Gastrocnemius medialis (tissue), 4 donors: Measurements from ENCODE around the gene LMBRD2. TPM values are rescaled to one million over a fixed set of nuclear protein-coding genes. Genes with fewer than 3 reads are reported as not detected.

Experiments used
- ATAC-seq, 2 donors: fragments of 150-250 bp; one replicate each; pipeline ENCODE4 v1.9.1; 2016
- DNase-seq, 2 donors: peaks; one replicate each; pipeline ENCODE4 v3.0.0-alpha.2; 2019
- H3K27ac ChIP-seq, 4 donors: fragments of 200-600 bp; sonication (generic); 1 replicate in 1 of 4; 2 replicates in 3 of 4; pipeline ENCODE4 v1.5.1; 2016 to 2018; ENCODE audit warnings: mild to moderate bottlenecking in 2 of 4, moderate library complexity in 1 of 4
- H3K27me3 ChIP-seq, 3 donors: fragments of 200-600 bp; sonication (generic) in 2 of 3; 1 replicate in 1 of 3; 2 replicates in 2 of 3; pipeline versions ENCODE4 v1.5.1 to v1.6.0; 2016 to 2019; ENCODE audit warnings: mild to moderate bottlenecking in 1 of 3, moderate library complexity in 1 of 3
- H3K36me3 ChIP-seq, 2 donors: fragments of 200-600 bp; sonication (generic) in 1 of 2; one replicate each; pipeline ENCODE4 v1.5.1; 2017 to 2018
- H3K4me1 ChIP-seq, 2 donors: fragments of 200-600 bp; sonication (generic) in 1 of 2; one replicate each; pipeline ENCODE4 v1.5.1; 2016 to 2017; ENCODE audit warnings: mild to moderate bottlenecking in 2 of 2
- H3K4me3 ChIP-seq, 4 donors: fragments of 200-600 bp; sonication (generic) in 3 of 4; 1 replicate in 1 of 4; 2 replicates in 3 of 4; pipeline ENCODE4 v1.5.1; 2016 to 2019; ENCODE audit warnings: mild to moderate bottlenecking in 2 of 4
- H3K9me3 ChIP-seq, 3 donors: fragments of 200-600 bp; sonication (generic) in 2 of 3; 1 replicate in 1 of 3; 2 replicates in 2 of 3; pipeline ENCODE4 v1.5.1; 2016 to 2019
- POLR2A ChIP-seq, 2 donors: fragments of 450-650 bp; IDR thresholded peaks; one replicate each; pipeline ENCODE4 v1.6.1; 2017; ENCODE audit warnings: antibody characterized with exemption in 2 of 2, mild to moderate bottlenecking in 2 of 2, moderate library complexity in 2 of 2
- in situ Hi-C, 4 donors: fragments of 200-750 bp; cut with MboI; loops; one replicate each; pipeline versions ENCODE4 v1.15.0 to v1.8.0; 2017; ENCODE audit warnings: low sequenced_read_pairs in 4 of 4
- intact Hi-C: fragments of 100-400 bp; cut with DNase I; formaldehyde crosslinking; loops from one replicate; pipeline ENCODE4 v1.15.1; 2023; ENCODE audit warnings: low total_unique reads
- total RNA-seq, 4 donors: library from RNA; depleted of rRNA; stranded (reverse); fragments of >200 nt; gene quantifications; one replicate each; pipeline versions ENCODE4 v1.1.0 to v1.2.3, GENCODE V29; 2016
- TF ChIP-seq, protein P1 (sequence below), 5 experiments: fragments of 450-650 bp in 3 of 5; fragments of 200-600 bp in 2 of 5; sonication (generic) in 2 of 5; IDR thresholded peaks in 4 of 5; conservative IDR thresholded peaks in 1 of 5; 1 replicate in 4 of 5; 2 replicates in 1 of 5; pipeline ENCODE4 v1.5.1; 2016 to 2019; ENCODE audit warnings: antibody characterized with exemption in 5 of 5, mild to moderate bottlenecking in 3 of 5, moderate library complexity in 3 of 5

The LMBRD2 gene
- total RNA-seq, 4 donors from 2014 or later = 12.2 to 29.0 (median 21.3) TPM

DNA sequence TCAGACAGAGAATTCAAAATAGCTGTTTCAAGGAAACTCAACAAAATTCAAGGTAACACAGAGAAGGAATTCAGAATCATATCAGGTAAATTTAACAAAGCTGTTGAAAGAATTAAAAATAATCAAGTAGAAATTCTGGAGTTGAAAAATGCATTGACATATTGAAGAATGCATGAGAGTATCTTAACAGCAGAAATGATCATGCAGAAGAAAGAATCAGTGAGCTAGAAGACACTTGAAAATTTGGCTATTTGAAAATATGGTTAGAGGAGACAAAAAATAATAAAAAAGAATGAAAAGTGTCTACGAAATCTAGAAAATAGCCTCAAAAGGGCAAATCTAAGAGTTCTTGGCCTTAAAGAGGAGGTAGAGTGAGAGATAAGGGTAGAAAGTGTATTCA, 22.9 kb downstream of the LMBRD2 start:
- no peak overlapping the region for H3K27ac ChIP-seq
- no peaks in the 10 kb centered on the region for H3K9me3 ChIP-seq
- in situ Hi-C loops (no loop called here), intact Hi-C loops (no loop called here)
- no peak overlapping the region for H3K4me3 ChIP-seq
- no peaks in the 10 kb centered on the region for H3K27me3 ChIP-seq
- peaks cover 0 to 16% of the 10 kb centered on the region in 2 donors for H3K36me3 ChIP-seq
- no peak for TF ChIP-seq POLR2A (IDR thresholded peaks at IDR 0.05)
- TF ChIP-seq, protein P1, sequence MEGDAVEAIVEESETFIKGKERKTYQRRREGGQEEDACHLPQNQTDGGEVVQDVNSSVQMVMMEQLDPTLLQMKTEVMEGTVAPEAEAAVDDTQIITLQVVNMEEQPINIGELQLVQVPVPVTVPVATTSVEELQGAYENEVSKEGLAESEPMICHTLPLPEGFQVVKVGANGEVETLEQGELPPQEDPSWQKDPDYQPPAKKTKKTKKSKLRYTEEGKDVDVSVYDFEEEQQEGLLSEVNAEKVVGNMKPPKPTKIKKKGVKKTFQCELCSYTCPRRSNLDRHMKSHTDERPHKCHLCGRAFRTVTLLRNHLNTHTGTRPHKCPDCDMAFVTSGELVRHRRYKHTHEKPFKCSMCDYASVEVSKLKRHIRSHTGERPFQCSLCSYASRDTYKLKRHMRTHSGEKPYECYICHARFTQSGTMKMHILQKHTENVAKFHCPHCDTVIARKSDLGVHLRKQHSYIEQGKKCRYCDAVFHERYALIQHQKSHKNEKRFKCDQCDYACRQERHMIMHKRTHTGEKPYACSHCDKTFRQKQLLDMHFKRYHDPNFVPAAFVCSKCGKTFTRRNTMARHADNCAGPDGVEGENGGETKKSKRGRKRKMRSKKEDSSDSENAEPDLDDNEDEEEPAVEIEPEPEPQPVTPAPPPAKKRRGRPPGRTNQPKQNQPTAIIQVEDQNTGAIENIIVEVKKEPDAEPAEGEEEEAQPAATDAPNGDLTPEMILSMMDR (IDR thresholded peaks at IDR 0.05 in 4 of 5, conservative IDR thresholded peaks at IDR 0.05 in 1 of 5) = no peak
- ATAC-seq (no peak), DNase-seq (no peak)
- H3K4me1 ChIP-seq = no peaks in the 10 kb centered on the region

DNA sequence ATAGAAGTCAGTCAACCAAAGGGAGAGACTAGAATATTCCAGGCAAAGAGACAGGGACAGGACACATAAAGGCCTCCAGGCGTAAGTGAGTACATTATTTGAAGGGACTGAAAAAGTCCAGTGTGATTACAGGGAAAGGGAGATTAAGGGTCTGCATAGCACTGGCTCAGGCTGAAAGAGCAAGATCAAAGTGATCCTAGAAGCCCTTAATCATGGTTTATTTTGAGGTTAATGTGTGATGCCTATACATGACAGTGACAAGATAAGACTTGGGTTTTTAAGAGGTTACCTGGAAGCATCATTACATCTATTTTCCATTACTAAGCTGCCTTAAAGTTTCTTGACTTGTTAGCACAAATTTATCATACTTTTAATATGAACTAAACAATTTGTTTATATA, 25.8 kb downstream of the LMBRD2 start:
- DNase-seq (no peak), ATAC-seq (no peak)
- Histone ChIP-seq H3K4me1 (no peaks in the 10 kb centered on the region), H3K36me3 (peaks cover 0 to 23% of the 10 kb centered on the region in 2 donors), H3K27me3 (no peaks in the 10 kb centered on the region), H3K4me3 (no peak overlapping the region), H3K9me3 (no peaks in the 10 kb centered on the region), H3K27ac (no peak overlapping the region)
- in situ Hi-C loops = no loop called here
- intact Hi-C loops = no loop called here
- TF ChIP-seq POLR2A (IDR thresholded peaks at IDR 0.05) = no peak
- TF ChIP-seq, protein P1 (IDR thresholded peaks at IDR 0.05 in 4 of 5, conservative IDR thresholded peaks at IDR 0.05 in 1 of 5) = no peak

DNA sequence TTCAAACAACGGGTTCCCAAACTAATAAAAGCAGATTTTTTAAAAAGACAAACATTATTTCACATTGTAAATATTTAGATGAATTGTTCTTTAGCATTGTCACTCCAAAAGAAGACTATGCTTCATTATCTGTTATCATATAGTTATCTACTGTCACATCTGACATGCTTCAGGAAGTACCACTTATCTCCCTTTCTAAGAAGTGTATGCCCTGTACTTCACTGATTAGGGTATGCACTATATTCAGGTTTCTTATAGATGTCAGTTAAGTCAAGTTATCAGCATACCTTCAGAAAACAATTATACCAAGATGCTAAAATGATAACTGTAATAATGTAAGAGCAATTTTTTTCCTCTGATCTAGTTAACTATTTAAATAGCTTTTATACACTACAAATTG, 40.4 kb downstream of the LMBRD2 start:
- no peak for DNase-seq
- H3K27ac ChIP-seq = no peak overlapping the region
- H3K36me3 ChIP-seq = peaks cover 5 to 95% of the 10 kb centered on the region in 2 donors
- H3K9me3 ChIP-seq = no peaks in the 10 kb centered on the region
- in situ Hi-C loops (no loop called here), intact Hi-C loops (no loop called here)
- no peak for ATAC-seq
- H3K4me1 ChIP-seq = no peaks in the 10 kb centered on the region
- no peak overlapping the region for H3K4me3 ChIP-seq
- TF ChIP-seq, protein P1 (IDR thresholded peaks at IDR 0.05 in 4 of 5, conservative IDR thresholded peaks at IDR 0.05 in 1 of 5) = no peak
- TF ChIP-seq POLR2A (IDR thresholded peaks at IDR 0.05) = no peak
- no peaks in the 10 kb centered on the region for H3K27me3 ChIP-seq

DNA sequence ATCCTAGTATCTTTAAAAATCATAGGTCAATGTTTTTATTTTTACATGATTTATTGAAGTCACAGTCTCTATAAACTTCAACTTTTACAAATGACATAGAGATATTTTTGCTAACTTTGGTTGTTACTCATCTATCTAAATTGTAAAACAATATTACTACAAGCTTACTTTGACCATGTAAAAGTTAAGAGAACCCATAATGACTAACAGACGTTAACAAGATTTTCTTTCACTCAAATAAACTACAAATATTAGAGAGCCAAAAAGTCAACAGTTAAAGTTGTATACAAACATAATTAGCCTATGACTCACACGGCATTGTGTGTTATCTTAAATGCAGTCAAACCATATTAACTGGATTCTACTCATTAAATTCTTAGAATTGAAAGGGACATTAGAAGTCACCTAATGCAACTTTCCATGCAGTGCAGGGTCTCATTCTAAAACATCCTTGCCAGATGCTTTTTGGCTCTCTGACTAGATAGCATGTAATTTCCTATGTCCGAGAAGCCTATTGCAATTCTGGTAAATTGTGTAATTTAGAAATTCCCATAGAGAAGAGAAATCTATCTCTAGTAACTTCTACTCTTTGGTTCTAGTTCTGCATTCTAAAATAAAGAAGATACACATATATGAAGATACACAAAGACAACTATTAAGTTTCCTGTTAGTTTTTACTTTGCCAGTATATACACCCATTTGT, 42.8 kb downstream of the LMBRD2 start:
- TF ChIP-seq POLR2A (IDR thresholded peaks at IDR 0.05) = no peak
- TF ChIP-seq, protein P1 (IDR thresholded peaks at IDR 0.05 in 4 of 5, conservative IDR thresholded peaks at IDR 0.05 in 1 of 5) = no peak
- in situ Hi-C loops = no loop called here
- H3K9me3 ChIP-seq = no peaks in the 10 kb centered on the region
- intact Hi-C loops = no loop called here
- no peak overlapping the region for H3K27ac ChIP-seq
- H3K27me3 ChIP-seq = no peaks in the 10 kb centered on the region
- DNase-seq (no peak), ATAC-seq (no peak)
- H3K4me3 ChIP-seq = no peak overlapping the region
- peaks cover 8 to 95% of the 10 kb centered on the region in 2 donors for H3K36me3 ChIP-seq
- H3K4me1 ChIP-seq = no peaks in the 10 kb centered on the region

DNA sequence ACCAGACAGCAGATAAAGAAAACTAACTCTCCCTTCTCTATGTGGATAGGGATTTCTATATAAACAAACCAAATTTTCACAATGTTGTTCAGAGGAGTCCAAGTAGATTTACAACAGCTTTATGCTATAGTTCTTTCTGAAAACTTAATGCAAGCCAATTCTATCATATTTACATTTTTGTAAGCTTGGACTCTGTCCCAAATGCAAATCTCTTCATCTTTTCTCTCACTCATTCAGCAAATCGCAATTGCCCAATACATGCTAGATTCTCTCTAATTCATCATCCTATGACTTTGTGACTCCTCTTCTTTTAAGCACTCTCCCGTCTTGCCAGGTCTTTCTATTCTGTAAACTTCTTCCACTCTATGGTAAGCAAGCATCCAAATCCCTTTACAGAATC, 45.9 kb downstream of the LMBRD2 start:
- Histone ChIP-seq H3K4me1 (no peaks in the 10 kb centered on the region), H3K9me3 (no peaks in the 10 kb centered on the region), H3K36me3 (peaks cover 8 to 77% of the 10 kb centered on the region in 2 donors), H3K27ac (no peak overlapping the region), H3K4me3 (no peak overlapping the region), H3K27me3 (no peaks in the 10 kb centered on the region)
- TF ChIP-seq, protein P1 (IDR thresholded peaks at IDR 0.05 in 4 of 5, conservative IDR thresholded peaks at IDR 0.05 in 1 of 5) = no peak
- no peak for TF ChIP-seq POLR2A (IDR thresholded peaks at IDR 0.05)
- ATAC-seq (no peak), DNase-seq (no peak)
- intact Hi-C loops (no loop called here), in situ Hi-C loops (no loop called here)
